ENCODE measurements around the gene ZNF41. TPM values are rescaled to one million over a fixed set of nuclear protein-coding genes. Genes with fewer than 3 reads are reported as not detected.
A peak's percentile ranks its signal among the peaks of the same experiment; 100 is the strongest.
"Not testable (repeated sequence)": the region's sequence is repeated elsewhere in the genome, so short reads cannot be mapped to it uniquely, and the experiment has no call there.

Gene ZNF41
- total RNA-seq, 1 donor from 2014 or later = 3.3 TPM

DNA sequence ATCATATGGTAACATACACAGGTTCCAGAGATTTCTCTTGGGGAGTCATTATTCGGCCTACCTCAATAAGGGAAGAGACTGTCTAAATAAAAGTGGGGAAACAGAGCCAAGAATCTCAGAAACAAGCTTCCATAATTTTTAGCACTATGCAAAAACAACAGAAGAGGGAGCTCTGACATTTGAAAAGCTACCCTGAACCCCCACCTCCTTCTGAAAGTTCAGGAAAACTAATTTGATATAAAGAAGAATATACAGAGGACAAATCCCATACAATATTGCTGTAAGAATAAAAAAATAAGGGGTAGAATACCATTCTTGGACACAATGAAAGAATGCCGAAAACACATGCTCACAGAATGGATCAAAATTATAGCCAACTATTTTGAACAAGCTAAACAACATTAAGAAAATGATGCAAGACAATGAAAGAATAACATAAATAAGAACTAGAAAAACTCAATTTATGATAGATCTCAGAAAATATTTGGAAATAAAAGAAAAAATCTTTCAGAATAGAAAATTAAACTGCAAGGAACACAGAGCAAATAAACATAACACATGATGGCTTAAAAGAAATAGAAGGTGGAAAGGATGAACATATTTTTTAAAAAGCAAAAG is 14.4 kb upstream of the ZNF41 start:
- no peak for DNase-seq (ENCODE audit: low spot score)
- peak; percentile 31 for ATAC-seq

DNA sequence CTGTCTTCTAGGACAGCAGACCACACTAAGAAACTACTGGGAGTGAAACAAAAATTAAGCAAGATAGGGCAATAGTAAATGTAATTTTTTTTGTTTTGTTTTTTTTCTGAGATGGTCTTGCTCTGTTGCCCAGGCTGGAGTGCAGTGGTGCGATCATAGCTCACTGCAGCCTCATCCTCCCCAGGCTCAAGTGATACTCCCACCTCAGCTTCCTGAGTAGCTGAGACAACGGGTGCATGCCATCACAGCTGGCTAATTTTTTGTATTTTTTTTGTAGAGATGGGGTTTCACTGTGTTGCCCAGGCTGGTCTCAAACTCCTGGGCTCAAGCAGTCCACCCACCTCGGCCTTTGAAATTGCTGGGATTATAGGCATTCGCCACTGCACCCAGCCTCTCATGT is 9.1 kb upstream of the ZNF41 start:
- ATAC-seq; DNase-seq (ENCODE audit: low spot score): not testable (repeated sequence)

DNA sequence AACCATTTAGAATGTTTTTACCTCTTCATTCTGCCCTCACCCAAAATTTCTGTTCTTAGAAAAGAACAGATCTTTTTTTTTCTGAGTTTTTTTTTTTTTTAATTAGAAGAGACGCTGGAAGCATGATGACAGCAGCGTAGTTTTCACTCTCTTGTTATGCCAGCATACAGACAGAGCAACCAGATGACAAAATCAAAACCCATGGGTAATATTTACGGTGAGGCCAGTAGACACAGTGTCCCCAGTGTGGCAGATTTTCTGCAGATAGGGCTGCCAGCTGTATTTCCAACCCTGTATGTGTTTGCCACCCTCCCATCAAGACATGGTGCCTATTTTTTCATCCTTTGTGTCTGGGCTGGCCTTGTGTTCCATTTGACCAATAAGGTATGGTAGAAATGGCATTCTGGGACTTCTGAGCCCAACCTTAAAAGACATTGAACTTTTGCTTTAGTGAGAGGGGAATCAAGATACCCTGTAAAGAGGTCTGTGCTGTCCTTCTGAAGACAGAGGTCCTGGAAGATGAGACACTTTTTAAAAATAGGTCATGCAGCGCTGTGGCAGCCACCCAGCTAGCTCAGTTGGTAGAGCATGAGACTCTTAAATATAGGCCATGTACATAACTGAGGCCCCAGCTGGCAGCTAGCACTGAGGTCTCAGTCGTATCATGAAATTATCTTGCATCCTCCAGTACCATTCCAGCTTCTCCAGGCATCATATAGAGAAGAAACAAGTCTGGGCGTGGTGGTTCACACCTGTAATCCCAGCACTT is 6.7 kb upstream of the ZNF41 start:
- no peak for ATAC-seq
- no peak for DNase-seq (ENCODE audit: low spot score)

DNA sequence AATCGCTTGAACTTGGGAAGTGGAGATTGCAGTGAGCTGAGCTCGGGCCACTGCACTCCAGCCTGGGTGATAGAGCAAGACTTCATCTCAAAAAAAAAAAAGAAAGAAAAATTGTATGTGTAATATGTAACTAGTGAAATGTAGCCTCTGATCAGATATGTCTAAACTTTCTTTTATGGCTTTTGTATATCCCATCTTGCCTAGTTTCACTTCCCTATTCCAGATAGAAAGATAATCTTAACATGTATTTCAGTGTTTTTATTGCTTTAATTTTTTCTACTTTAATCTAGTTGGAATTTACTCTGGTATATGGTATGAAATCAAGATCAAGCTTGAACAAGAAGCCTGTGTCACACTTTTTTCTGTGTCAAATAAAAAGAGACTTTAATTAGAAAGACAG is 1.9 kb upstream of the ZNF41 start:
- DNase-seq (ENCODE audit: low spot score) = no peak

DNA sequence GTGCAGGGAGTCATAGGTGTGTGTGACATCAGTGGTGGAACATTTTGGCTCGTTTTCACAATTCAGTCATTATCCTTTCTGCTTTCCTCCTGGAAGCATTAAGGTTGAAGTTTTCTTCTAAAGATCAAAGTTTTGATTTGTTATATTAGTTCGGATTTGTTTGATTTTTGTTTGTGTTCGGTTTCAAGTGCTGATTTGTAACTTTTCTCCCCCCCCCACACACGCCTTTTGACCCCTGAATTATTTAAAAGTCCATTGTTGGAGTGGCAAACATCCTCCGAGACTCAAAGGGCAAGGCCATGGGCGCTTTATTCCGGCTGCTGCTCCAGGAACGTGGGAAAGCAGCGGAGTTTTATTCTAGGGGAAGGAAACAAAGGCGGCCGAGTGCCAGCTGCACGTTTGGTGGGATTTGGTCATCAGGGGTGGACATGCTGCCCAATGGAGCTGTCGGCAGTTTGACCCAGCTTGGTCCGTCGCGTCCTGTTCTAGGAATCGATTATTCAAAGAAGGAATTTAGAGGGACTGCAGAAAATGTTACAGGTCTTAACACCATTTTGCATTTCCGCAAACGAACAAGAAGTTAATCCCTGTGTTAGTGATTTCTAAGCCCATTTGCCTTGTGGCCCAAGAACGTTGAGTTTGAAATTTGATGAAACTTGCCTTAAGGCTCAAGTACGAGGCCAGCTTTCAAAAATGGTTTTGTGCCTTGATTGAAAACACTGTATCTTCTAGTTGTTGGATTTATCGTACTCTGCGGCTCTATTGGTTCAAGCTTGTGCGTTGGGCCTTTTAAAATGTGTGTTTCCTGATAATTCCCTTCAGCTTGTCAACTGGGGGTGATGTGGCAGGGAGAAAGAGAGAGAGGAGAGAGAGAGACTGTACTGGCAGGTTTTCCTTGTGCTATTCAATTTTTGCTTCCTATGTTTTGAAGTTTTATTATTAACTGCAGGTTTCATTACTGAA is 565 bp upstream of the ZNF41 start:
- DNase-seq (ENCODE audit: low spot score) (peak; percentile 41), ATAC-seq (peak; percentile 21)

More for the DNA sequence above, 1.9 kb upstream of the ZNF41 start:
- no peak for ATAC-seq

DNA sequence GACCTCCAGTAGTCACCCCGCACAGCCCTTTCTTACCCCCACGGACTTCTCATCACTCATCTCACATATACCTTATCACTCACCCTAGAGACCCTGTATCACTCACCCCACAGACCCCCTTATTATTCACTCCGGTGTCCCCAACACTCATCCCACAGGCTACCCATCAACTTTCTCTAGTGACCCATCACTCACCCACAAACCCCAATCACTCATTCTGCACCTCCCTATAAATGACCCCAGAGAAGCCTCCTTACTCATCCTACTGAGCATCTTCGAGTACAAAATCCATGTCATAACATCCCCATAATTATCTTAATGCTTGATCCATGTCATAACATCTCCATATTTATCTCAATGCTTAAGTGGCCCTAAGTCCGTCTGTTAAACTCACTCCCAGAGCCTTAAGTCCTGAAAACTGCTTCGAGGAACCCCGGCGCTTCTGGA is 934 bp downstream of the ZNF41 start:
- ATAC-seq (no peak), DNase-seq (ENCODE audit: low spot score) (no peak)

DNA sequence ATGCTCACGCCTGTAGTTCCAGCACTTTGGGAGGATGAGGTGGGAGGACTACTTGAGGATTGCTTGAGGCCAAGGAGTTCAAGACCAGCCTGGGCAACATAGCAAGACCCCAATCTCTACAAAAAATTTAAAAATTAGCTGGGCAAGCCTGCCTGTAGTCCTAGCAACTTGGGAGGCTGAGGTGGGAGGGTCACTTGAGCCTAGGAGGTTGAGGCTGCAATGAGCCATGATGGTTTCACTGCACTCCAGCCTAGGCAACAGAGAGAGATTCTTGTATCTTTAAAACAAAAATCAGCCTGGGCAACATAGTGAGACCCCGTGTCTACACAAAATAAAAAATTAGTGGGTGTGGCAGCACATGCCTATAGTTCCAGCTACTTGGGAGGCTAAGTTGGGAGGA is 1.9 kb downstream of the ZNF41 start:
- ATAC-seq = no peak
- no peak for DNase-seq (ENCODE audit: low spot score)

DNA sequence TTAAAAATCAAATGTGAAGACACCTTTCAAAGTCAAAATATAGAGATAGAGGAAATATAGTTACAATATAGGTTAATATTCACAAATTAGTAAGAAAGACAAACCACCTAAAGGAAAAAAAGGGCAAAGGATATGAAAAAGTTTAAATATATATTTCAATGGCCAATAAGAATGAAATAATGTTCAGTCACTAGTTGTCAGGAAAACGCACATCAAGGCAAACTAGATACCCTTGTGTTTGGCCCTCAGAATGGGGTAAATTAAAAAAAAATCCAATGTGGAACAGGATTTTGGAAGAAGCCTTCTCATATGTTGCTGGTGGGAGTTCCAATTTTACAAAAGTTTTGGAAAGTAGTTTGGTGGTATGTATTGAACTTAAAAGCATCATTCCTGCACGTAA is 2.4 kb downstream of the ZNF41 start:
- ATAC-seq (no peak), DNase-seq (ENCODE audit: low spot score) (no peak)

DNA sequence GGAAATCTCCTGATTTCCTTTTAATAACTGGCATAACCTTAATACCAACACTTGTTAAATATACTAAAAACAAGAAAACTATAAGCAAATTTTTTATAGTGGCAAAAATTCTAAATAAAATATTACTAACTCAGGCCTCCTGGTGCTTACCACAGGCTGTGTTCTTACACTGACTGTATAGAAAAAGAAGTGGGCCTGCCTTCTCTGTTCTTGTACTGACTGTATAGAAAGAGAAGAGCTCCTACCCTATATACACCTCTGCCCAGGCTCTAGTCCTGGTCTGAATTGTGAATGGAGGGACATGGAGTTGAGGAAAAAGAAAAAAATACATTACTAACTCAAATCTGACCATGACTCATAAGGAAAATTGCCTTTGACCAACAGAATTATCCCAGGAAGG is 7.5 kb downstream of the ZNF41 start:
- ATAC-seq = no peak

DNA sequence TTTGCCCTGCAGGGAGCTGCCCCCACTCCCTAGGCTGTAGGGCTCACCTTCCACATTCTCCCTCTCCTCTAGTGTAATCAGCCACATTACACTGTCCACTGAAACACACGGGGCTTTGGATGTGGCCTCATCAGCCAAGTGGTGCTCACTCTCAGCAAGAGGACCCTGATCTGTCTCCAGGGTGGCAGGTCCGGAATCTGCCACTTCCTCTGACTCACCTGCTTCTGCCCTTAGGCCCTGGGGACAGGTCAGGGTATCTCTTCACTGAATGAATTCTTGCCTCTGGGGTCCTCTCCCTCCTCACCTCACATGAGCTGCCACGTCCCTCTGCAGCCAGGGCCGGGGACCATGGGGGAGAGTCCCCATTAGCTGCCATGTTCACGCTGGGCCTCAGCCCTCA is 15.9 kb downstream of the ZNF41 start:
- ATAC-seq (no peak), DNase-seq (ENCODE audit: low spot score) (no peak)

More for the DNA sequence above, 7.5 kb downstream of the ZNF41 start:
- DNase-seq (ENCODE audit: low spot score) = no peak

DNA sequence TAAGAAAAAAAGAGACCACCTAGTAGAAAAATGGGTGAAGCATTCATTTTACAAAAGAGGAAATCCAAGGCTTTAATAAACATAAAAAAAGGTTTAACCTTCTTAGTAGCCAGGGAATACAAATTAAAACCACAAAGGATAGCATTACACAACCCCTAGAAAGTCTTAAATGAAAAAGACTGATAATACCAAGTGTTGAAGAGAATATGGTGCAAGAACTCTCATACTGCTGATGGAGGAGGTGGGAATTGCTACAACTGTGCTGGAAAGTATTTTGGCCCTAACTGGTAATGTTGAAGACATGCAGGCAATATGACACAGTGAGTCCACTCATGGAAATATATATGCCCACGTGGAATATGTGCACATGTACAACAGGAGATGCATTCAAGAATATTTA is 22.5 kb downstream of the ZNF41 start:
- no peak for ATAC-seq

DNA sequence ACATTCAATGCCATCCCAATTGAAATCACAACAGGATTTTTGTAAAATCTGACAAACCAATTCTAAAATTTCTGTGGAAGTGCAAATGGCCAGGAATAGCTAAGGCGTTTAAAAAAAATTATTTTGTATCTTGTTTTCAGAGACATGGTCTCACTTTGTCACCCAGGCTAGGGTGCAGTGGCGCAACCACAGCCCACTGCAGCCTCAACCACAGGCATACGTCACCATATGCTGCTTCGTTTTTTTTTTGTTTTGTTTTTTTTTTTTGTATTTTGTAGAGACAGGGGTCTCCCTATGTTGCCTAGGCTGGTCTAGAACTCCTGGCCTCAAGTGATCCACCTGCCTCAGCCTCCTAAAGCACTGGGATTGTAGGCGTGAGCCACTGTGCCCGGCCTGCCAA is 24.5 kb downstream of the ZNF41 start:
- no peak for ATAC-seq
- DNase-seq (ENCODE audit: low spot score) = no peak

More for the DNA sequence above, 22.5 kb downstream of the ZNF41 start:
- DNase-seq (ENCODE audit: low spot score) = no peak

DNA sequence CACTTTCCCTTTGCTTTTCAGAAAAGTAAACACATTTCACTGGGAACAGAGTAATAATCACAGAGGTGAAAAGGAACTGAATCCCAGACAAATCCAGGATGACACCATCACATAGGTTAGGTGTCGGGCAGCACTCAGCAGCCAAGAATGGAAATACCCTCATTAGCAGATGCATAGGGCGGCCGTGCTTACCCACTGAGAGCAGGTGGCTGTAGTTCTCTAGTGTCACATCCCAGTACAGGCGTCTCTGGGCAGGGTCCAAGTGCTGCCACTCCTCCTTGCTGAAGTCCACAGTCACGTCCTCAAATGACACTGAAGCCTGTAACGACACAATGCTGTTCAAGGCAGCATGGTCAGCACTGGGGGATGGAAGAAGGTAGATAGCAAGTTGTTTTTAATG is 26.9 kb downstream of the ZNF41 start:
- ATAC-seq = no peak

DNA sequence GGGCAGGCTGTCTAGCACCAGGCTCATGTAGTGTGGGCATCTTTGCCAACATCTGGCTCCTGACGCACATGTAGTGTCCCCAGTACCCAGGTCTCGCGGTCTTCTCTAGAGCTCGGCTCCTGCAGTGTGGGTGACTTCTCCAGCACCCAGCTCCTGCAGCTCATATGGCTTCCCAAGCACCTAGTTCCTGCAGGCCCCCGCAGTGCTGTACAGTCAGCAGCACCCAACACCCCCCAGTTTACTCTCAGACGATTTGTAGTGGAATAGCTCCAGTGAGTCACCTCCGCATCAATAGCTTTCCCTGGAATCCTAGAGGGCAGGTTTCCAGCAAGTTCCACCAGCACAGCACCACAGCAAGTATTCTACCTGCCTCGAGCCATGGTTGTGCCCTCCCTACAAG is 30.9 kb downstream of the ZNF41 start:
- DNase-seq (ENCODE audit: low spot score) (no peak), ATAC-seq (no peak)

More for the DNA sequence above, 26.9 kb downstream of the ZNF41 start:
- no peak for DNase-seq (ENCODE audit: low spot score)

DNA sequence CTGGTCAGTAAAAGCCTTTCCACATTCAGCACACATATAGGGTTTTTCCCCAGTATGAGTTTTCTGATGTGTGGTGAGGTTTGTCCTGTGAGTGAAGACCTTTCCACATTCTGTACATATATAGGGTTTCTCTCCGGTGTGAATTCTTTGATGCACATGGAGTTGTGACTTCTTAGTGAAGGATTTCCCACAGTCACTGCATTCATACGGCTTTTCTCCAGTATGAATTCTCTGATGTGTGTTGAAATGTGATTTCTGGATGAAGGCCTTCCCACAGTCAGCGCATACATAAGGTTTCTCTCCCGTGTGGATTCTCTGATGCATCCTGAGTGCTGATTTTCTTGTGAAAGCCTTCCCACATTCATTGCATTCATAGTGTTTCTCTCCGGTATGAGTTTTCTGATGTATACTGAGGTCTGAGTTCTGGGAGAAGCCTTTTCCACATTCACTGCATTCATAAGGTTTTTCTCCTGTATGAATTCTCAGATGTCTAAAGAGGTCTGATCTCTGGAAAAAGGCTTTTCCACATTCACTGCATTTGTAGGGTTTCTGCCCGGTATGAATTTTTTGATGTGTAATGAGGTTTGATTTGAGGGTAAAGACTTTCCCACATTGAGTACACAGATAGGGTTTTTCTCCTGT is 34.7 kb downstream of the ZNF41 start:
- DNase-seq (ENCODE audit: low spot score) (no peak), ATAC-seq (no peak)

DNA sequence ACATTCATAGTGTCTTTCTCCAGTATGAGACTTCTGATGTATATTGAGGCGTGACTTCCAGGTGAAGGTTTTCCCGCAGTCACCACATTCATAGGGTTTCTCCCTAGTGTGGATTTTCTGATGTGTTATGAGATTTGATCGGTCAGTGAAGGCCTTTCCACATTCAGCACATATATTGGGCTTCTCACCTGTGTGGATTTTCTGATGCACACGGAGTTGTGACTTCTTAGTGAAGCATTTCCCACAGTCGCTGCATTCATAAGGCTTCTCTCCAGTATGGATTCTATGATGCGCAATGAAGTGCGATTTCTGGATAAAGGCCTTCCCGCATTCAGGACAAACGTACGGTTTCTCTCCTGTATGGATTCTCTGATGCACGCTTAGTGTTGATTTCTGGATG is 35.4 kb downstream of the ZNF41 start:
- DNase-seq (ENCODE audit: low spot score) = no peak
- no peak for ATAC-seq

DNA sequence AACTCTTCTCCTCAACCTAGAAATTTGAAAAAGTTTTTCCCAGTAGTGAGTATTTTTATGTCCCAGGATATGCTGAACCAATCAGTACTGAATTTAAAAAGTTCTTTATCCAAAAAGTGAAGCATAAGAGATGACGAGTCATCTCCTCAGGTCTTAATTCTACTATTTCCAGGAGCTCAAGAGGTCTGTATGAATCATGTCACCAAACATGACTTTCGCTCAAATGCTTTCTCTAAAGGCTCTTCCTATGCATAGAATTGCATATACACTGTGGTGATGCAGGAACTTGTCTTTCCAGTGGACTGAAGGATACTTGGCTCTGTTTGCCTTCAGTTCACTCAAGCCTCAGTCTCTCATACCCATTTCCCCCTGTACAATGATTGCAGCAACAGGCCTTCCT is 36.1 kb downstream of the ZNF41 start:
- ATAC-seq (no peak), DNase-seq (ENCODE audit: low spot score) (no peak)

DNA sequence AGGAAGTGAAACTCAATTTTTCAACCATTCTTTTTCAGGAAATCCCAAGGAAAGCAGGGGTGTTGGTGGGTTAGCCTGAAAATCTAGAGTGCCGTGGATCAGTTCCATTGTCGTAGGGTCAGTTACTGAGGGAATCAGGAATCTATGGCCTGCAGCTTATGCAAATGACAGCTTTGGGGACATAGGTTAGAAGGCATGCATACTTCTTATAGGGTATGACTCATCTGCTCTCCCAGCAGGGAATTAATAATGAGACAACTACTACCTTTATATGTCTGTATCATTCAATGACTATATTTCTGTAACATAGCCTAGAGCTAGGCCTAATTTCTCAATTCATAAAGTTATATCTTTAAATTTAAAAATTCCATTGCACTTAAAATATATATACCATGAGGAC is 36.6 kb downstream of the ZNF41 start:
- no peak for ATAC-seq

DNA sequence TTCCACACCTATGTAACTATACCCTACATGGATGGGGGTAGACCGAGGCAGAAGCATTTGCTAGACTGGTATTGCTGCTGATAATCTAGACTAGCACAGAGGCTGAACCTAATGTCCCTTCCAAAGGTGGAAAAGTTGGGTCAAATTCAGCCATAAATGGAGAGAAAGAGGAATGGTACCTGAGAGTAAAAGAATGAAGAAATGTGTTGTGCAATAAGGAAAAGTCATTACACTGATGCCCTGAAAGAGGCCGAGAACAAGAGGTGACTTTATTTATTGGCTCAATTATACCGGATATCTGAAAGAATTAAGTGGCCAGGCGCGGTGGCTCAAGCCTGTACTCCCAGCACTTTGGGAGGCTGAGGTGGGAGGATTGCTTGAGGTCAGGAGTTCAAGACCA is 52.1 kb downstream of the ZNF41 start:
- DNase-seq (ENCODE audit: low spot score) (no peak), ATAC-seq (no peak)

More for the DNA sequence above, 36.6 kb downstream of the ZNF41 start:
- no peak for DNase-seq (ENCODE audit: low spot score)

DNA sequence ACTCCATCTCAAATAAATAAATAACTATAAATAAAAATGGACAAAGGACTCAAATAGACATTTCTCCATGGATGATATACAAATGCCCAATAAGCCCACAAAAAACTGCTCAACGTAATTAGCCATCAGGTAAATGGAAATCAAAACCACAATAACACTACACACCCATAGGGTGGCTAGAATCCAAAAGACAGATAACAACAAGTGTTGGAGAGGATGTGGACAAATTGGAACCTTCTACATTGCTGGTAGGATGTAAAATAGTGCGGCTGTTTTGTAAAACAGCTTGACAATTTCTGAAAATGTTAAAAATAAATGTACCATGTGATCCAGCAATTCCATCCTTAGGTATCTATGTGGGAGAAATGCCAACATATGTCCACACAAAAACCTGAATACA is 60.6 kb downstream of the ZNF41 start:
- DNase-seq (ENCODE audit: low spot score) = no peak

DNA sequence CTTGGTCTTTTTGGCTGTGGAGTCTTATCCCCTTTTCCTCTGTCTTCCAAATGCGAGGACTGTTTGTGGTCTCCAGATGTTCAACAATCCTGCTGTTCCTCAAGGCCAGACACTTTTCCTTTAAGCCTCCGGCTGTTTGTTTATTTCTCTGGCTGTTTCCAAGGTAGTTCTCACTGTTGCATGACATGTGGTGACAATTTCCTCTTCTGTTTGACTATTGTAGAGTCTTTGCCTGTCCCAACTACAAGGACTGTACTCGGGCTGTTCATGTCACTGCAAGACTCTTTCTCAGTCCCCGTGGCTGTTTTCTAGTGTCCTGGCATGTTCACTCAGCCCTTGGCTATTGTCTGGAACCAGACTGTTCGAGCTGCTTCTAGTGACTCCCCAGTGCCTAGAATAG is 62.1 kb downstream of the ZNF41 start:
- ATAC-seq = no peak

More for the DNA sequence above, 60.6 kb downstream of the ZNF41 start:
- ATAC-seq = no peak

More for the DNA sequence above, 62.1 kb downstream of the ZNF41 start:
- no peak for DNase-seq (ENCODE audit: low spot score)

Data from left lobe of liver (tissue), 2 donors.